HK-2 (cell line): ENCODE measurements around the gene BTBD7.

ENCODE experiments used
- DNase-seq: peaks from one replicate; pipeline ENCODE4 v3.0.0-alpha.2; 2018; ENCODE audit not compliant: unreplicated experiment

Gene BTBD7

DNA sequence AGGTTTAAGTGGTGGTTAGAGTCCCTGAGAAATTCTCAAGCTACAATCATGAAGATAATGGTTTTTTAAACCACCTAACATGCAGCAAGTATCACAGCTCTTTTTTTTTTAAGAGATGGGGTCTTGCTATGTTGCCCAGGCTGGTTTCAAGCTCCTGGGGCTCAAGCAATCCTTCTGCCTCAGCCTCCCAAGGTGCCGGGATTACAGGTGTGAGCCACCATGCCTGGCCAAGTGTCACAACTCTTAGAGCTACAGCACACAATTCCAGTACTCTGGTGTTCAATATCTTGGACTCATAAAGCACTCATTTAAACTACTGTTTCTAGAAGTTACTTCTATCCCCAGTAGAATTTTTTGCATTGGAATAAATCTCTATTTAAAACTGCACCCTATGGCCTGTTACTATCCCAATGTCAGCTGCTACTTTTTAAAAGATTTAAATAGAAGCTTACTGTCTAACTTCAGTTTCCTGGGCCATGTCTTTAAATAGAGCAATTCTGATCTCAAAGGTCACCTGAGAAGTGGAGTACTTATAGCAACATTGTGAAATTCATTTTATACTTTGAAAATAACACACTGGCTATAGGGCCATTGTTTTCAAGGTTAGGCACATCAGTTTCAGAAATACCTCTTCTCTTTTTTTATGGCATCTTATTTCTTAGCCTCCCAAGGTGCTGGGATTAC is 137.4 kb downstream of the BTBD7 start:
- DNase-seq, result no peak
